Kidney (tissue), 14 donors: Measurements from ENCODE around the gene SNX11. TPM values are rescaled to one million over a fixed set of nuclear protein-coding genes. Genes with fewer than 3 reads are reported as not detected.
"Not testable (repeated sequence)": the region's sequence is repeated elsewhere in the genome, so short reads cannot be mapped to it uniquely, and the experiment has no call there.

ENCODE experiments used
- DNase-seq, 5 donors: peaks; one replicate each; pipeline ENCODE4 v3.0.0-alpha.2; 2013 to 2020
- FAIRE-seq: peaks from 2 replicates; lab custom pipeline; 2012; peaks lifted over from hg19 to GRCh38; lab: Jason Lieb, UNC
- H3K27ac ChIP-seq, 2 donors: one replicate each; pipeline ENCODE4 v1.7.0; 2013; ENCODE audit warnings: low read depth in 2 of 2, low read length in 2 of 2, inconsistent platforms in 1 of 2
- H3K27me3 ChIP-seq: one replicate; pipeline ENCODE4 v1.7.1; 2013; ENCODE audit warnings: low read length, inconsistent platforms; ENCODE audit not compliant: control insufficient read depth, insufficient read depth
- H3K36me3 ChIP-seq, 3 donors: one replicate each; pipeline versions ENCODE4 v1.7.0 to v1.7.1; 2013; ENCODE audit warnings: low read length in 3 of 3, control low read depth in 1 of 3, inconsistent platforms in 1 of 3; ENCODE audit not compliant: insufficient read depth in 3 of 3, control insufficient read depth in 2 of 3
- H3K4me1 ChIP-seq, 3 donors: one replicate each; pipeline versions ENCODE4 v1.7.0 to v1.7.1; 2013; ENCODE audit warnings: low read length in 3 of 3, inconsistent platforms in 1 of 3, low read depth in 1 of 3; ENCODE audit not compliant: control insufficient read depth in 2 of 3, insufficient read depth in 2 of 3
- H3K4me3 ChIP-seq, 3 donors: one replicate each; pipeline versions ENCODE4 v1.7.0 to v1.8.1; 2013; ENCODE audit warnings: low read length in 3 of 3, control low read depth in 1 of 3, inconsistent platforms in 1 of 3
- H3K9ac ChIP-seq, 3 donors: one replicate each; pipeline versions ENCODE4 v1.7.0 to v1.7.1; 2013; ENCODE audit warnings: low read length in 3 of 3, control low read depth in 1 of 3, inconsistent platforms in 1 of 3
- H3K9me3 ChIP-seq, 3 donors: one replicate each; pipeline versions ENCODE4 v1.7.0 to v1.7.1; 2013; ENCODE audit warnings: low read length in 3 of 3, control low read depth in 1 of 3, inconsistent platforms in 1 of 3; ENCODE audit not compliant: control insufficient read depth in 2 of 3, insufficient read depth in 1 of 3
- intact Hi-C: fragments of 100-400 bp; cut with DNase I; formaldehyde crosslinking; loops from one replicate; pipeline ENCODE4 v1.11.1; 2022
- polyA plus RNA-seq: library from polyadenylated mRNA; stranded (reverse); fragments of 350-450 nt; fragmentation: Illumina TruSeq; extraction: RNeasy Lipid Tissue Mini Kit (QIAGEN cat#74804); gene quantifications from one replicate; pipeline ENCODE4 v1.2.3, GENCODE V29; 2014; ENCODE audit warnings: low read depth, low replicate concordance; ENCODE audit not compliant: insufficient read depth
- total RNA-seq: library from RNA; stranded (reverse); fragmentation: NEBNext Ultra II Directional; extraction: Animal tissue kit (Norgen Biotek cat#: 25700); gene quantifications from one replicate; pipeline ENCODE4 v1.2.1, GENCODE V29; 2021
- TF ChIP-seq, protein P1 (sequence below): IDR thresholded peaks from 3 replicates; pipeline ENCODE4 v1.5.1; 2012; ENCODE audit warnings: mild to moderate bottlenecking, moderate library complexity, borderline replicate concordance; ENCODE audit not compliant: insufficient read depth; ENCODE audit errors: extremely low read depth
- donor health status: control.
- donor health status: control.
- donor health status: control.
- donor health status: control.
- donor health status: control.
- donor health status: DM: yes; HTN: yes; CAD: no.
- donor health status: Normal renal cell carcinoma (clear cell type).

The SNX11 gene
- total and polyA plus RNA-seq, 2 donors from 2014 or later: 22.4 to 25.3 TPM

DNA sequence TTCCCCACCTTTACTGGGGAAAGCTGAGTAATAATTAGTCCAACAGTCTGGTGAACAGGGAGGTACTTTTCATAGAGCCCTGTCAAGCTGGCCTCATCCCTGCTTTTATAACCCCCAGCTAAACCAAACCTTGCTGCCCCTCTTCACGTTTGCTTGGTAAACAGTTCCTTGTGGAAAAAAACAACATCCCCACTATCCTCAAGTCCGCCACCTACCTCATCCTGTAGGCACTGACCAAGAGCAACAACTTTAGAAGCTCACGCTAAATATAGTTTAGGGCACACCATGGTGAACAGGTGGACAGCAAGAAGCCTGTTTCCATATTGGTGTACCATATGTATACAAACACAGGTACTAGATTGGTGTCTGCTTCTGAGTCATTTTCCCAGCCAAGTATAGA is 42.9 kb upstream of the SNX11 start:
- DNase-seq: no peak
- FAIRE-seq: no peak
- H3K36me3 ChIP-seq: peaks cover 7 to 39% (median 23%) of the 10 kb centered on the region in 3 donors
- no peak overlapping the region for H3K27ac ChIP-seq
- no peaks in the 10 kb centered on the region for H3K27me3 ChIP-seq
- H3K4me1 ChIP-seq: peaks cover 0 to 3% (median 0%) of the 10 kb centered on the region in 3 donors
- no peak overlapping the region for H3K4me3 ChIP-seq
- TF ChIP-seq, protein P1, sequence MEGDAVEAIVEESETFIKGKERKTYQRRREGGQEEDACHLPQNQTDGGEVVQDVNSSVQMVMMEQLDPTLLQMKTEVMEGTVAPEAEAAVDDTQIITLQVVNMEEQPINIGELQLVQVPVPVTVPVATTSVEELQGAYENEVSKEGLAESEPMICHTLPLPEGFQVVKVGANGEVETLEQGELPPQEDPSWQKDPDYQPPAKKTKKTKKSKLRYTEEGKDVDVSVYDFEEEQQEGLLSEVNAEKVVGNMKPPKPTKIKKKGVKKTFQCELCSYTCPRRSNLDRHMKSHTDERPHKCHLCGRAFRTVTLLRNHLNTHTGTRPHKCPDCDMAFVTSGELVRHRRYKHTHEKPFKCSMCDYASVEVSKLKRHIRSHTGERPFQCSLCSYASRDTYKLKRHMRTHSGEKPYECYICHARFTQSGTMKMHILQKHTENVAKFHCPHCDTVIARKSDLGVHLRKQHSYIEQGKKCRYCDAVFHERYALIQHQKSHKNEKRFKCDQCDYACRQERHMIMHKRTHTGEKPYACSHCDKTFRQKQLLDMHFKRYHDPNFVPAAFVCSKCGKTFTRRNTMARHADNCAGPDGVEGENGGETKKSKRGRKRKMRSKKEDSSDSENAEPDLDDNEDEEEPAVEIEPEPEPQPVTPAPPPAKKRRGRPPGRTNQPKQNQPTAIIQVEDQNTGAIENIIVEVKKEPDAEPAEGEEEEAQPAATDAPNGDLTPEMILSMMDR: no peak
- H3K9me3 ChIP-seq: no peaks in the 10 kb centered on the region
- intact Hi-C loops: no loop called here
- no peak overlapping the region for H3K9ac ChIP-seq

DNA sequence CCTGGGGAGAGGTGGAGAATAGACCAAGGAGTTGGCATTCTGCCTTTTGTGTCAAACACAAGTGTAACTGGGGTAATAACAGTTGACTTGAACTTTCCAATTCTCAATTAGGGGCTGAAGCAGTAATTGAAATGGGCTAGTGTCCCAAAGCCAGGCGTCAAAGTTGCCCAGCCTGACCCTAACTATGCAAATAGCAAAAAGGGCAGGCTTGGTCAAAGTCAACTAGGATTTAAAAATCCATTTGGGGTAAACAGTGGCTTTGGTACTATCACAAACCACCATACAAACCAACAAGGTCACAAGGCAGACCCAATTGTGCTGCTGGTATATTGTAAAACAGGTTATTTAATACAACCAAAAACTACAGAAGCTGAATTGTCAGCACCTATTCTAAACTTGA is 41.4 kb upstream of the SNX11 start:
- Histone ChIP-seq H3K36me3 (peaks cover 8 to 32% (median 18%) of the 10 kb centered on the region in 3 donors), H3K27ac (peak overlapping the region in 1 of 2 donors; percentile 2), H3K27me3 (no peaks in the 10 kb centered on the region), H3K9me3 (no peaks in the 10 kb centered on the region), H3K9ac (no peak overlapping the region), H3K4me1 (no peaks in the 10 kb centered on the region), H3K4me3 (no peak overlapping the region)
- TF ChIP-seq, protein P1: no peak
- DNase-seq: no peak
- intact Hi-C loops: no loop called here
- no peak for FAIRE-seq

DNA sequence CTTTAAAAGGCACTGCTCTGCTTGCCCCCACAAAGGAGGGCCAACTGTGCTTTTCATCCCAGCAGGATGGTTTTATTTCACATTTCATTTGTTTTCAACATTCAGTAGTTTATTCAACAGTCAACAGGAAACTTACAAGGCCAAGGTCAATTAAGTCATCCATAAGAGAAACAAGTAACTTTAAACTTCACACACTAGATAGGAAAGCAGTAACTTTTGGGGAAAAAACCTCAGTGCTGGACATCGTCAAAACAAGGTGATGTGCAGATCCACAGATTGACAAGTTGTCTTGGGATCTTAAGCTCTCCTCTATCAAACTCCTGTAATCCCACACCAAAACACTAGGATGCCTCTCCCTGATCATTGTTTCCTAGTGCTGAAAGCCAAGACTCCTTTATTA is 40.9 kb upstream of the SNX11 start:
- no peaks in the 10 kb centered on the region for H3K9me3 ChIP-seq
- intact Hi-C loops: no loop called here
- no peak overlapping the region for H3K9ac ChIP-seq
- no peak overlapping the region for H3K27ac ChIP-seq
- H3K4me3 ChIP-seq: no peak overlapping the region
- FAIRE-seq (no peak), DNase-seq (no peak)
- TF ChIP-seq, protein P1: no peak
- peaks cover 10 to 28% (median 18%) of the 10 kb centered on the region in 3 donors for H3K36me3 ChIP-seq
- H3K4me1 ChIP-seq: no peaks in the 10 kb centered on the region
- H3K27me3 ChIP-seq: no peaks in the 10 kb centered on the region

DNA sequence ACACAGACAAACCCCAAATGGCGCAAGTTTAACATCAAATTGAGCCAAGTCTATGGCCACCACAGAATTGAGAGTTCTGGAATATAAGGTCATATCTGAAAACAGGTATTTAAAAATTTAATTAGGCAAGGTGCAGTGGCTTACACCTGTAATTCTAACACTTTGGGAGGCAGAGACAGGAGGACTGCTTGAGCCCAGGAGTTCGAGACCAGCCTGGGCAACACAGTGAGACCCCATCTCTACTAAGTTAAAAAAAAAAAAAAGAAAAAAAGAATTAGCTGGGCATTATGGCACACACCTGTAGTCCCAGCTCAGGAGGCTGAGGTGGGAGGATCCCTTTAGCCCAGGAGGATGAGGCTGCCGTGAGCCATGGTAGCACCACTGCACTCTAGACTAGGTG is 40.3 kb upstream of the SNX11 start:
- Histone ChIP-seq H3K4me3 (no peak overlapping the region), H3K9ac (no peak overlapping the region), H3K4me1 (no peaks in the 10 kb centered on the region), H3K27ac (no peak overlapping the region), H3K36me3 (peaks cover 10 to 22% (median 13%) of the 10 kb centered on the region in 3 donors), H3K9me3 (no peaks in the 10 kb centered on the region), H3K27me3 (no peaks in the 10 kb centered on the region)
- FAIRE-seq: no peak
- DNase-seq: no peak
- TF ChIP-seq, protein P1: no peak
- intact Hi-C loops: no loop called here

DNA sequence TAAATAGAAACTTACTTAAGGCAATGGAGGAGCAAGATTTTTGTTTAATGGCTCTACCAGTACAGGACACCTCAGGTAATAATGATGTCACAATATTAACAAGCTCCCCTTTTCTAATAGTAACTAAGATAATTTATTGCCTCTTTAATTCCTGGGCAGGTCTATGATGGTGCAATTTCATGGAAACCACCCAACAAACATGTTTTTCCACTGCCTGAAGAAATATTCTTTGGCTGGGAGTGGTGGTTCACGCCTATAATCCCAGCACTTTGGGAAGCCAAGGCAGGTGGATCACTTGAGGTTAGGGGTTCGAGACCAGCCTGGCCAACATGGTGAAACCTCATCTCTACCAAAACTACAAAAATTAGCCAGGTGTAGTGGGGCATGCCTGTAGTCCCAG is 39.8 kb upstream of the SNX11 start:
- H3K4me1 ChIP-seq, H3K9ac ChIP-seq, H3K27ac ChIP-seq, H3K4me3 ChIP-seq, H3K9me3 ChIP-seq, intact Hi-C loops, H3K27me3 ChIP-seq, FAIRE-seq, DNase-seq: not testable (repeated sequence)
- H3K36me3 ChIP-seq: peaks cover 10 to 17% (median 11%) of the 10 kb centered on the region in 3 donors
